HepG2 (cell line): ENCODE data around the gene SYCE3. TPM values are rescaled to one million over a fixed set of nuclear protein-coding genes. Genes with fewer than 3 reads are reported as not detected.

Experiments used
- ARID2 ChIP-seq: sonication (generic); formaldehyde crosslinking; IDR thresholded peaks from 2 replicates; pipeline ENCODE4 v1.8.1; 2022; ENCODE audit warnings: mild to moderate bottlenecking, missing genetic modification reagents, borderline replicate concordance
- DPF2 ChIP-seq: sonication (generic); formaldehyde crosslinking; IDR thresholded peaks from 2 replicates; pipeline ENCODE4 v1.4.0; 2020; ENCODE audit warnings: mild to moderate bottlenecking, low read depth, missing genetic modification reagents, borderline replicate concordance
- GATAD1 ChIP-seq: IDR thresholded peaks from 2 replicates; pipeline ENCODE4 v1.6.1; 2016; ENCODE audit warnings: missing genetic modification reagents, missing compliant biosample characterization
- MAFG ChIP-seq: sonication (generic); formaldehyde crosslinking; IDR thresholded peaks from 2 replicates; pipeline ENCODE4 v1.5.1; 2020; ENCODE audit warnings: mild to moderate bottlenecking, missing genetic modification reagents
- MEF2D ChIP-seq: sonication (generic); formaldehyde crosslinking; IDR thresholded peaks from 2 replicates; pipeline ENCODE4 v1.5.1; 2020; ENCODE audit warnings: mild to moderate bottlenecking, missing genetic modification reagents
- NFE2L2 ChIP-seq: fragments of 150-350 bp; IDR thresholded peaks from 2 replicates; pipeline ENCODE4 v1.6.1; 2014; ENCODE audit warnings: low read length
- POLR2A ChIP-seq, 2 experiments: IDR thresholded peaks; 2 replicates each; pipeline ENCODE4 v1.6.1; 2011; ENCODE audit warnings: low read depth in 2 of 2, low read length in 2 of 2, mild to moderate bottlenecking in 1 of 2, moderate library complexity in 1 of 2; ENCODE audit not compliant: insufficient read depth in 1 of 2
- SIX1 ChIP-seq: sonication (generic); formaldehyde crosslinking; IDR thresholded peaks from 2 replicates; pipeline ENCODE4 v1.4.0; 2020; ENCODE audit warnings: missing genetic modification reagents, borderline replicate concordance
- TARDBP ChIP-seq: sonication (generic); formaldehyde crosslinking; IDR thresholded peaks from 2 replicates; pipeline ENCODE4 v1.8.0; 2022; ENCODE audit warnings: mild to moderate bottlenecking, missing genetic modification reagents
- USF2 ChIP-seq, 2 experiments: sonication (generic) in 1 of 2; formaldehyde crosslinking in 1 of 2; IDR thresholded peaks; 2 replicates each; pipeline versions ENCODE4 v1.5.1 to v1.6.1; 2011 to 2020; ENCODE audit warnings: borderline replicate concordance in 1 of 2, low read depth in 1 of 2, low read length in 1 of 2, mild to moderate bottlenecking in 1 of 2, missing genetic modification reagents in 1 of 2, moderate library complexity in 1 of 2
- ZFAT ChIP-seq: sonication (generic); formaldehyde crosslinking; conservative IDR thresholded peaks from 2 replicates; pipeline ENCODE4 v1.8.1; 2023; ENCODE audit warnings: missing genetic modification reagents, inconsistent platforms
- ZFP41 ChIP-seq: sonication (generic); formaldehyde crosslinking; IDR thresholded peaks from 2 replicates; pipeline ENCODE4 v1.4.0; 2020; ENCODE audit warnings: mild to moderate bottlenecking, missing genetic modification reagents, borderline replicate concordance
- ZNF282 ChIP-seq: fragments of 450-650 bp; IDR thresholded peaks from 2 replicates; pipeline ENCODE4 v1.6.1; 2018; ENCODE audit not compliant: partially characterized antibody
- ZNF484 ChIP-seq: sonication (generic); formaldehyde crosslinking; IDR thresholded peaks from 2 replicates; pipeline ENCODE4 v1.5.1; 2020; ENCODE audit warnings: mild to moderate bottlenecking, low read depth, missing genetic modification reagents, borderline replicate concordance
- ZNF546 ChIP-seq: sonication (generic); formaldehyde crosslinking; conservative IDR thresholded peaks from 2 replicates; pipeline ENCODE4 v1.8.1; 2023; ENCODE audit warnings: mild to moderate bottlenecking, missing genetic modification reagents
- ZNF749 ChIP-seq: sonication (generic); formaldehyde crosslinking; IDR thresholded peaks from 2 replicates; pipeline ENCODE4 v1.8.0; 2022; ENCODE audit warnings: mild to moderate bottlenecking, missing genetic modification reagents, moderate library complexity, borderline replicate concordance
- ZNF879 ChIP-seq: sonication (generic); formaldehyde crosslinking; IDR thresholded peaks from 2 replicates; pipeline ENCODE4 v1.8.1; 2023; ENCODE audit warnings: missing genetic modification reagents
- polyA plus RNA-seq, 8 experiments: library from polyadenylated mRNA; depleted of rRNA in 3 of 8; stranded (reverse) in 7 of 8; unstranded in 1 of 8; fragments of >200 nt; fragmentation: Illumina TruSeq in 4 of 8; extraction: Trizol in 4 of 8; gene quantifications; 2 replicates each; pipeline versions ENCODE4 v1.2.1 to v1.2.3, GENCODE V29; 2011 to 2016; ENCODE audit warnings: low read depth in 4 of 8, missing spikeins in 1 of 8, mixed read lengths in 1 of 8; ENCODE audit not compliant: insufficient read depth in 1 of 8
- total RNA-seq, 5 experiments: library from RNA; depleted of rRNA; stranded (reverse); fragments of >200 nt; fragmentation: Illumina TruSeq; extraction: Trizol; gene quantifications; 2 replicates each; pipeline ENCODE4 v1.2.3, GENCODE V29; 2016; ENCODE audit warnings: low read depth in 1 of 5
- TF ChIP-seq, protein P1 (sequence below): sonication (generic); formaldehyde crosslinking; IDR thresholded peaks from 2 replicates; pipeline ENCODE4 v1.4.0; 2020; ENCODE audit warnings: missing genetic modification reagents, borderline replicate concordance
- TF ChIP-seq, protein P2 (sequence below): sonication (generic); formaldehyde crosslinking; IDR thresholded peaks from 2 replicates; pipeline ENCODE4 v1.8.1; 2023; ENCODE audit warnings: missing genetic modification reagents, mild to moderate bottlenecking, borderline replicate concordance
- TF ChIP-seq, protein P3 (sequence below): IDR thresholded peaks from 2 replicates; pipeline ENCODE4 v1.6.1; 2016; ENCODE audit warnings: mild to moderate bottlenecking

SYCE3 gene
- total and polyA plus RNA-seq, 2 of the 13 experiments (the other 11 are each of a cell fraction or from before 2014, with no cell fraction given), result not detected

- TF ChIP-seq ZNF546 (no peak), ZNF484 (CRISPR knock-in tag) (no peak), TARDBP (CRISPR knock-in tag) (no peak), ZFP41 (CRISPR knock-in tag) (no peak), POLR2A (IDR thresholded peaks at IDR 0.05; ENCODE audit: insufficient read depth in 1 of 2, low read depth in 2 of 2, low read length in 2 of 2) (peak; percentile 34 to 82; a peak in 3 of 4 replicates), ZNF282 (no peak), ZFAT (CRISPR knock-in tag) (no peak), GATAD1 (CRISPR knock-in tag) (0 out of 2 replicates have a peak, but pooled peaks have one; percentile 31), USF2 (IDR thresholded peaks at IDR 0.05; ENCODE audit: low read depth, low read length) (no peak), USF2 (CRISPR knock-in tag; IDR thresholded peaks at IDR 0.05; ENCODE audit: borderline replicate concordance) (no peak), MEF2D (CRISPR knock-in tag) (no peak), DPF2 (CRISPR knock-in tag) (no peak), ZNF749 (CRISPR knock-in tag) (no peak), SIX1 (CRISPR knock-in tag) (no peak), NFE2L2 (no peak), ARID2 (CRISPR knock-in tag) (no peak), ZNF879 (no peak), MAFG (no peak)
- TF ChIP-seq, protein P1, sequence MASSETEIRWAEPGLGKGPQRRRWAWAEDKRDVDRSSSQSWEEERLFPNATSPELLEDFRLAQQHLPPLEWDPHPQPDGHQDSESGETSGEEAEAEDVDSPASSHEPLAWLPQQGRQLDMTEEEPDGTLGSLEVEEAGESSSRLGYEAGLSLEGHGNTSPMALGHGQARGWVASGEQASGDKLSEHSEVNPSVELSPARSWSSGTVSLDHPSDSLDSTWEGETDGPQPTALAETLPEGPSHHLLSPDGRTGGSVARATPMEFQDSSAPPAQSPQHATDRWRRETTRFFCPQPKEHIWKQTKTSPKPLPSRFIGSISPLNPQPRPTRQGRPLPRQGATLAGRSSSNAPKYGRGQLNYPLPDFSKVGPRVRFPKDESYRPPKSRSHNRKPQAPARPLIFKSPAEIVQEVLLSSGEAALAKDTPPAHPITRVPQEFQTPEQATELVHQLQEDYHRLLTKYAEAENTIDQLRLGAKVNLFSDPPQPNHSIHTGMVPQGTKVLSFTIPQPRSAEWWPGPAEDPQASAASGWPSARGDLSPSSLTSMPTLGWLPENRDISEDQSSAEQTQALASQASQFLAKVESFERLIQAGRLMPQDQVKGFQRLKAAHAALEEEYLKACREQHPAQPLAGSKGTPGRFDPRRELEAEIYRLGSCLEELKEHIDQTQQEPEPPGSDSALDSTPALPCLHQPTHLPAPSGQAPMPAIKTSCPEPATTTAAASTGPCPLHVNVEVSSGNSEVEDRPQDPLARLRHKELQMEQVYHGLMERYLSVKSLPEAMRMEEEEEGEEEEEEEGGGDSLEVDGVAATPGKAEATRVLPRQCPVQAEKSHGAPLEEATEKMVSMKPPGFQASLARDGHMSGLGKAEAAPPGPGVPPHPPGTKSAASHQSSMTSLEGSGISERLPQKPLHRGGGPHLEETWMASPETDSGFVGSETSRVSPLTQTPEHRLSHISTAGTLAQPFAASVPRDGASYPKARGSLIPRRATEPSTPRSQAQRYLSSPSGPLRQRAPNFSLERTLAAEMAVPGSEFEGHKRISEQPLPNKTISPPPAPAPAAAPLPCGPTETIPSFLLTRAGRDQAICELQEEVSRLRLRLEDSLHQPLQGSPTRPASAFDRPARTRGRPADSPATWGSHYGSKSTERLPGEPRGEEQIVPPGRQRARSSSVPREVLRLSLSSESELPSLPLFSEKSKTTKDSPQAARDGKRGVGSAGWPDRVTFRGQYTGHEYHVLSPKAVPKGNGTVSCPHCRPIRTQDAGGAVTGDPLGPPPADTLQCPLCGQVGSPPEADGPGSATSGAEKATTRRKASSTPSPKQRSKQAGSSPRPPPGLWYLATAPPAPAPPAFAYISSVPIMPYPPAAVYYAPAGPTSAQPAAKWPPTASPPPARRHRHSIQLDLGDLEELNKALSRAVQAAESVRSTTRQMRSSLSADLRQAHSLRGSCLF (CRISPR knock-in tag), result no peak
- TF ChIP-seq, protein P2, sequence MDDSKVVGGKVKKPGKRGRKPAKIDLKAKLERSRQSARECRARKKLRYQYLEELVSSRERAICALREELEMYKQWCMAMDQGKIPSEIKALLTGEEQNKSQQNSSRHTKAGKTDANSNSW, result no peak
- TF ChIP-seq, protein P3, sequence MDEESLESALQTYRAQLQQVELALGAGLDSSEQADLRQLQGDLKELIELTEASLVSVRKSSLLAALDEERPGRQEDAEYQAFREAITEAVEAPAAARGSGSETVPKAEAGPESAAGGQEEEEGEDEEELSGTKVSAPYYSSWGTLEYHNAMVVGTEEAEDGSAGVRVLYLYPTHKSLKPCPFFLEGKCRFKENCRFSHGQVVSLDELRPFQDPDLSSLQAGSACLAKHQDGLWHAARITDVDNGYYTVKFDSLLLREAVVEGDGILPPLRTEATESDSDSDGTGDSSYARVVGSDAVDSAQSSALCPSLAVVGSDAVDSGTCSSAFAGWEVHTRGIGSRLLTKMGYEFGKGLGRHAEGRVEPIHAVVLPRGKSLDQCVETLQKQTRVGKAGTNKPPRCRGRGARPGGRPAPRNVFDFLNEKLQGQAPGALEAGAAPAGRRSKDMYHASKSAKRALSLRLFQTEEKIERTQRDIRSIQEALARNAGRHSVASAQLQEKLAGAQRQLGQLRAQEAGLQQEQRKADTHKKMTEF (CRISPR knock-in tag), result no peak
Measured at GRCh38 chr22:50507421-50507990, 55.2 kb downstream of the SYCE3 start, which contains the start of gene LMF2 (continued).
